HEK293 (cell line): ENCODE measurements around the gene RBFOX1.

Source experiments
- CTCF ChIA-PET: fragments of 350-600 bp; formaldehyde crosslinking; extraction: SDS; loops from one replicate; lab custom pipeline; 2021; ENCODE audit warnings: antibody characterized with exemption; lab: Yijun Ruan, JAX
- POLR2A ChIA-PET: fragments of 300-600 bp; formaldehyde crosslinking; extraction: SDS; loops from one replicate; lab custom pipeline; 2020; ENCODE audit warnings: antibody characterized with exemption, inconsistent platforms; lab: Yijun Ruan, JAX
- H3K27ac ChIP-seq: fragments of 200-500 bp; sonication (Bioruptor generic); 2 replicates; pipeline ENCODE4 v1.5.1; 2014; ENCODE audit warnings: low read depth, low read length, control low read depth, inconsistent platforms; ENCODE audit errors: extremely low read depth
- H3K36me3 ChIP-seq, 2 experiments: fragments of 200-500 bp in 1 of 2; sonication (Bioruptor generic) in 1 of 2; 1 replicate in 1 of 2; 2 replicates in 1 of 2; pipeline ENCODE4 v1.5.1; 2014 to 2017; ENCODE audit warnings: inconsistent platforms in 2 of 2, low read length in 2 of 2; ENCODE audit not compliant: control insufficient read depth in 2 of 2, insufficient read depth in 1 of 2
- H3K4me1 ChIP-seq: fragments of 200-500 bp; sonication (Bioruptor generic); 2 replicates; pipeline ENCODE4 v1.5.1; 2014; ENCODE audit warnings: mild to moderate bottlenecking, low read length, inconsistent platforms; ENCODE audit not compliant: control insufficient read depth, insufficient read depth
- H3K4me3 ChIP-seq: 2 replicates; pipeline ENCODE4 v1.5.1; 2011; ENCODE audit warnings: low read depth, mild to moderate bottlenecking, control low read depth, low read length, moderate library complexity
- H3K9me3 ChIP-seq: fragments of 200-500 bp; sonication (Bioruptor generic); 2 replicates; pipeline ENCODE4 v1.5.1; 2014; ENCODE audit warnings: low read depth, low read length, inconsistent platforms; ENCODE audit not compliant: control insufficient read depth, insufficient read depth
- CTCF ChIP-seq: fragments of 450-650 bp; formaldehyde crosslinking; IDR thresholded peaks from 2 replicates; pipeline ENCODE4 v1.5.1; 2016; ENCODE audit warnings: missing biosample characterization, missing genetic modification characterization
- ELK4 ChIP-seq: IDR thresholded peaks from 2 replicates; pipeline ENCODE4 v1.6.1; 2011; ENCODE audit warnings: mild to moderate bottlenecking, low read depth, low read length, borderline replicate concordance
- HOXA7 ChIP-seq: sonication (generic); formaldehyde crosslinking; IDR thresholded peaks from 2 replicates; pipeline ENCODE4 v1.8.1; 2022; ENCODE audit warnings: missing genetic modification reagents, borderline replicate concordance
- HOXC10 ChIP-seq: sonication (generic); formaldehyde crosslinking; IDR thresholded peaks from 2 replicates; pipeline ENCODE4 v1.8.1; 2023; ENCODE audit warnings: mild to moderate bottlenecking, missing genetic modification reagents
- SALL2 ChIP-seq: fragments of 450-650 bp; formaldehyde crosslinking; IDR thresholded peaks from 2 replicates; pipeline ENCODE4 v1.5.0; 2017; ENCODE audit warnings: missing biosample characterization, mild to moderate bottlenecking, missing genetic modification characterization, borderline replicate concordance
- TRIM28 ChIP-seq: IDR thresholded peaks from 2 replicates; pipeline ENCODE4 v1.6.1; 2011; ENCODE audit warnings: low read length, control low read depth, borderline replicate concordance
- WT1 ChIP-seq: fragments of 450-650 bp; formaldehyde crosslinking; IDR thresholded peaks from 2 replicates; pipeline ENCODE4 v1.5.1; 2016; ENCODE audit warnings: missing biosample characterization, missing genetic modification characterization
- ZBTB8A ChIP-seq: fragments of 450-650 bp; formaldehyde crosslinking; IDR thresholded peaks from 2 replicates; pipeline ENCODE4 v1.5.1; 2016; ENCODE audit warnings: missing biosample characterization, missing genetic modification characterization
- ZEB2 ChIP-seq: fragments of 450-650 bp; formaldehyde crosslinking; IDR thresholded peaks from 2 replicates; pipeline ENCODE4 v1.5.1; 2016; ENCODE audit warnings: missing biosample characterization, missing genetic modification characterization
- ZNF10 ChIP-seq: fragments of 450-650 bp; formaldehyde crosslinking; IDR thresholded peaks from 2 replicates; pipeline ENCODE4 v1.5.1; 2017; ENCODE audit warnings: missing biosample characterization, missing genetic modification characterization
- ZNF2 ChIP-seq: fragments of 450-650 bp; formaldehyde crosslinking; IDR thresholded peaks from 2 replicates; pipeline ENCODE4 v1.5.1; 2016; ENCODE audit warnings: missing biosample characterization, missing genetic modification characterization
- ZNF223 ChIP-seq: fragments of 450-650 bp; formaldehyde crosslinking; IDR thresholded peaks from 2 replicates; pipeline ENCODE4 v1.5.1; 2016; ENCODE audit warnings: missing biosample characterization, missing genetic modification characterization
- ZNF248 ChIP-seq: fragments of 450-650 bp; formaldehyde crosslinking; IDR thresholded peaks from 2 replicates; pipeline ENCODE4 v1.5.1; 2017; ENCODE audit warnings: missing biosample characterization, missing genetic modification characterization
- ZNF335 ChIP-seq: fragments of 450-650 bp; formaldehyde crosslinking; conservative IDR thresholded peaks from 2 replicates; pipeline ENCODE4 v1.5.1; 2016; ENCODE audit warnings: missing biosample characterization, missing genetic modification characterization
- ZNF404 ChIP-seq: fragments of 450-650 bp; formaldehyde crosslinking; IDR thresholded peaks from 2 replicates; pipeline ENCODE4 v1.5.1; 2017; ENCODE audit warnings: missing biosample characterization, missing genetic modification characterization
- ZNF426 ChIP-seq: fragments of 450-650 bp; formaldehyde crosslinking; IDR thresholded peaks from 2 replicates; pipeline ENCODE4 v1.5.1; 2017; ENCODE audit warnings: missing biosample characterization, missing genetic modification characterization, mild to moderate bottlenecking, inconsistent platforms, moderate library complexity
- ZNF513 ChIP-seq: fragments of 450-650 bp; IDR thresholded peaks from 2 replicates; pipeline ENCODE4 v1.5.1; 2018; ENCODE audit warnings: missing biosample characterization, missing genetic modification characterization
- ZNF600 ChIP-seq: fragments of 450-650 bp; formaldehyde crosslinking; IDR thresholded peaks from 2 replicates; pipeline ENCODE4 v1.5.1; 2016; ENCODE audit warnings: missing biosample characterization, missing genetic modification characterization
- ZNF626 ChIP-seq: fragments of 450-650 bp; sonication (Bioruptor Pico); formaldehyde crosslinking; IDR thresholded peaks from 2 replicates; pipeline ENCODE4 v1.5.1; 2018; ENCODE audit warnings: missing biosample characterization, missing genetic modification characterization, inconsistent platforms
- ZNF645 ChIP-seq: fragments of 450-650 bp; formaldehyde crosslinking; IDR thresholded peaks from 2 replicates; pipeline ENCODE4; 2016; ENCODE audit warnings: missing biosample characterization, missing genetic modification characterization
- ZNF664 ChIP-seq: fragments of 450-650 bp; formaldehyde crosslinking; IDR thresholded peaks from 2 replicates; pipeline ENCODE4 v1.5.1; 2016; ENCODE audit warnings: missing biosample characterization, missing genetic modification characterization
- ZSCAN4 ChIP-seq: fragments of 450-650 bp; formaldehyde crosslinking; IDR thresholded peaks from 2 replicates; pipeline ENCODE4 v1.5.1; 2017; ENCODE audit warnings: missing biosample characterization, missing genetic modification characterization

The RBFOX1 gene

DNA sequence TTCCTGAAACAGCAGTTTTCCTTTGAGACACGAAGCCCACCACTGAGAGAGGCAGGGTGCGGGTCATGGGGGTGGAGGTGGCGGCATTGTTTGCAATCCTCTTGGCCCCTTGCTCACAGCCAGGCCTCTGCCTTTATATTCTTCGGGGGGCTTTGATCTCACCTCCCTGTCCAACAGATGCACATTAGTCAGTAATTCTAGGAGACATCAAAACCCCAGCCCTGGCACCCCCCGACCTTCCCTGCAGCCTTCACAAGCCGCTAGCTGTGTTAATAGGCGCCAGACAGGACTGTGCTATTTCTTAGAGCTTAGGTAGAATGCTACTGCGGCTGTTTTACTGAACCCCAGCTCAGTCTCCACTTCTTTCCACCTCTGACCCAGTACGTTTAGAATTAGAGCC lies 212.6 kb downstream of the RBFOX1 start:
- no peak for TF ChIP-seq ELK4
- no peak for TF ChIP-seq ZNF404
- TF ChIP-seq, all 188 proteins: peak for 0
- no peaks in the 10 kb centered on the region for H3K9me3 ChIP-seq
- no peak overlapping the region for H3K4me3 ChIP-seq
- H3K4me1 ChIP-seq = no peaks in the 10 kb centered on the region
- ChIA-PET CTCF (no interaction called here), POLR2A (no interaction called here)
- H3K36me3 ChIP-seq = no peaks in the 10 kb centered on the region
- H3K27ac ChIP-seq = no peak overlapping the region

DNA sequence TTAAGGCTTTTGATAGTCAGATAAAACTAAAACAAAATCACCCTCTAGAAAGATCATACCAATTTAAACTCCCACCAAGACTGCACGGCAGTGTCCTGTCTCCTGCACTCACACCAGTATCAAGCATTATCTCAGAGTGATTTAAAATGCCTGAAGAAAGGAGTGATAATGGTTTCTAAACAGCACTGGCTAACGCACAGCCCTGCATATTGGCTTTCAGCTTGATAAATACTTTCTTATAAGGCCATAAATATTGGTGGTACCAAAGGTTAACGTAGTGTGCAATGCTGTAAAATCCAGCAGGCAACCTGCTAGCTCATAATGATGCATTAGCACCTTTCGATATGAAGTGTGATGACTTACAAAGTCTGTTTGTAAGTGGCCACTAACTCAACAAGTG lies 214.3 kb downstream of the RBFOX1 start:
- POLR2A ChIA-PET = no interaction called here
- Histone ChIP-seq H3K27ac (no peak overlapping the region), H3K9me3 (no peaks in the 10 kb centered on the region)
- CTCF ChIA-PET = no interaction called here
- TF ChIP-seq ZNF248 (no peak), TRIM28 (no peak), CTCF (tag by site-specific recombination) (no peak), WT1 (tag by site-specific recombination) (no peak), ZNF223 (no peak)
- TF ChIP-seq, all 188 proteins: peak for 0
- H3K4me1 ChIP-seq = no peaks in the 10 kb centered on the region
- no peaks in the 10 kb centered on the region for H3K36me3 ChIP-seq
- no peak overlapping the region for H3K4me3 ChIP-seq

DNA sequence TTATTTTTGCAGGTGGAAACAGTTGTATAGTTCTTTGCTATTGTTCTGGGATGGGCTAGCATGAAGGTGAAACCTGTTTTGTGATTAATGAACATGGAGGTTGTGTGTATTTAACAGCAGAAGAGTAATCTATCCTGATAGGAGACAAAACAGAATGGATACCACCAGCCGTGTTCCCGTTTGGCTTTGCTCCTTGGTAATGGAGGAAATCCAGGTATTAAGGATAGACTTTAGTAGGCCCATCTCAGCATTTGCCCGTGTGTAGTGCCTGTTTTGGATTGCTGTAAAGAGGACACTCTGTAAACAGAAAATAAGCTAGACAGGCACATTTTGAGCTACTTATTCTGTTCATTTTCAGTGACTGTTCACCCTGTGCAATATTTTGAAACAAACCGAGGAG lies 215.1 kb downstream of the RBFOX1 start:
- ChIA-PET CTCF (no interaction called here), POLR2A (no interaction called here)
- H3K4me3 ChIP-seq = no peak overlapping the region
- TF ChIP-seq ZNF626 (tag by site-specific recombination) (no peak), ZNF645 (tag by site-specific recombination) (no peak), ZSCAN4 (tag by site-specific recombination) (no peak), HOXC10 (no peak), ZNF513 (no peak), ZNF426 (tag by site-specific recombination) (no peak), SALL2 (tag by site-specific recombination) (no peak), ZEB2 (tag by site-specific recombination) (no peak), ZNF335 (tag by site-specific recombination) (no peak), ZNF2 (no peak), ZNF664 (tag by site-specific recombination) (no peak), HOXA7 (CRISPR knock-in tag) (no peak), ZNF10 (tag by site-specific recombination) (no peak), ZBTB8A (tag by site-specific recombination) (no peak), ZNF600 (no peak)
- H3K9me3 ChIP-seq = no peaks in the 10 kb centered on the region
- H3K4me1 ChIP-seq = no peaks in the 10 kb centered on the region
- H3K27ac ChIP-seq = no peak overlapping the region
- no peaks in the 10 kb centered on the region for H3K36me3 ChIP-seq
